Head of caudate nucleus (tissue), 42 donors: ENCODE data around the gene CYB5RL.
"Not testable (repeated sequence)": the region's sequence is repeated elsewhere in the genome, so short reads cannot be mapped to it uniquely, and the experiment has no call there.

Experiments used
- DNase-seq, 42 donors: peaks; one replicate each; pipeline versions ENCODE4 v3.0.0 to v3.0.0-alpha.2; 2020 to 2021; ENCODE audit warnings: mixed read lengths in 7 of 42
- intact Hi-C: fragments of 100-400 bp; cut with DNase I; formaldehyde crosslinking; loops from one replicate; pipeline ENCODE4 v1.15.0; 2022

Gene CYB5RL

DNA sequence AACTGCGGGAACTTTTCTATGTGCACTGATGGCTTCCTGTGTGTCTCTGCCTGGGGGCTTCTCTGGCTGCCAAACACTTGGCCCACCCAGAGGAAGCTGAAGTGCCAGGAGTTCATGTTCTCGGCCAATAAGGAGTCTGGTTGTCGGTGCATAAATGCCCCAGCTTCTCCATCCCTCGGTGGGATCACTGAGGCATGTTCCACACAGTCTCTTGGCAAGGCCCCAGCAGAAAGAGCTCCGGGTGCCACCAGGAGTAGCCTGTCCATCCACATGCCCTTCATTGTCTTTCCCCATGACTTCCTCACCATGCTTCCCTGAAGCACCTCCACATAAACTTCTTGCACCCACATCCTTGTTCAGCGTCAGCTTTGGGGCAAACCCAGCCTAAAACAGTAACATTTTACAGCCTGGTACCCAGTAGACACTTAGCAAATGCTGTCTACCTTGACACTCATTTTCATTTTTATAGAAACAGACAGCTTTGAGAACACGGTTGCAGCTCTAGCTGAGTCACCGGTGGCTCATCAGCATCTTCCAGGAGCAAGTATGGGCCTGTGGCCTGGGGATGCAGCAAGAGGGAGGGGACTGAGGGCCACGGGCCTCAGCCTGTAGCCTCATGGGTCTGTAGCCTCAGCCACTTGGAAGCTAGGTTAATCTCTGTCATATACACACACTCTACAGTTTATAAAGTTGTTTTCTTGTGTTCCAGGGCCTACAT lies 32.2 kb downstream of the CYB5RL start:
- peak in 35 of 42 donors; percentile 7 to 80 (median 43) for DNase-seq
- intact Hi-C loops, result no loop called here

DNA sequence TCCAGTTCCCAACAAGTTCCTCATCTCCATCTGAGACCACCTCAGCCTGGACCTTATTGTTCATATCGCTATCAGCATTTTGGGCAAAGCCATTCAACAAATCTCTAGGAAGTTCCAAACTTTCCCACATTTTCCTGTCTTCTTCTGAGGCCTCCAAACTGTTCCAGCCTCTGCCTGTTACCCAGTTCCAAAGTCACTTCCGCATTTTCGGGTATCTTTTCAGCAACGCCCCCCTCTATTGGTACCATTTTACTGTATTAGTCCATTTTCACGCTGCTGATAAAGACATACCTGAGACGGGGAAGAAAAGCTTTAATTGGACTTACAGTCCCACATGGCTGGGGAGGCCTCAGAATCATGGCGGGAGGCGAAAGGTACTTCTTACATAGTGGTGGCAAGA lies 33.5 kb downstream of the CYB5RL start:
- intact Hi-C loops, DNase-seq: not testable (repeated sequence)

DNA sequence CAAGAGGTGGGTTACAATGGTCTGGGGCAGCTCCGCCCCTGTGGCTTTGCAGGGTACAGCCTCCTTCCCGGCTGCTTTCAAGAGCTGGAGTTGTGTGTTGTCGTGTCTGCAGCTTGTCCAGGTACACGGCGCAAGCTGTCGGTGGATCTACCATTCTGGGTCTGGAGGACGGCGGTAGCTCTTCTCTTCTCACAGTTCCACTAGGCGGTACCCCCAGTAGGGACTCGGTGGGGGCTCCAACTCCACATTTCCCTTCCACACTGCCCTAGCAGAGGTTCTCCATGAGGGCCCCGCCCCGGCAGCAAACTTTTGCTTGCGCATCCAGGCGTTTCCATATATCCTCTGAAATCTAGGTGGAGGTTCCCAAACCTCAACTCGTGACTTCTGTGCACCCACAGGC lies 34.7 kb downstream of the CYB5RL start:
- intact Hi-C loops, result no loop called here
- no peak for DNase-seq

DNA sequence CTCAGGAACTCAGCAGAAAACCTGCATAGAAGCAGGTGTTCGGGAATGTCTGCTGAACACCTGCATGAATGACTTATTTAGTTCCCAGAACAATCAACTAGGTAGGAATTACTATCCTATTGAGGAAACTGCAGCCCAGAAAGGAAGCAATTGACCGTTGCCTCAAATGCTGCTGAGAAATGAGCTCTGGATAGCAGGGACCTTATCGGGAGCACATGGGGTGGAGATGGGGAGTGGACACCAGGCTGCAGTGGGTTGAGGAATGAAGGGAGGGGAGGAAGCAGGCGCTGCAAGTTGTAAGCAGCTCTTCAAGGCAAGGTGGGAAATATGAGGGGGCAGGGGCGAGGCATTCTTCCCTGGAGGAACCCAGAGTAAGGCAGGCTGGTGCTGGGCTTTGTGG lies 36.3 kb downstream of the CYB5RL start:
- intact Hi-C loops, result no loop called here
- DNase-seq, result no peak

DNA sequence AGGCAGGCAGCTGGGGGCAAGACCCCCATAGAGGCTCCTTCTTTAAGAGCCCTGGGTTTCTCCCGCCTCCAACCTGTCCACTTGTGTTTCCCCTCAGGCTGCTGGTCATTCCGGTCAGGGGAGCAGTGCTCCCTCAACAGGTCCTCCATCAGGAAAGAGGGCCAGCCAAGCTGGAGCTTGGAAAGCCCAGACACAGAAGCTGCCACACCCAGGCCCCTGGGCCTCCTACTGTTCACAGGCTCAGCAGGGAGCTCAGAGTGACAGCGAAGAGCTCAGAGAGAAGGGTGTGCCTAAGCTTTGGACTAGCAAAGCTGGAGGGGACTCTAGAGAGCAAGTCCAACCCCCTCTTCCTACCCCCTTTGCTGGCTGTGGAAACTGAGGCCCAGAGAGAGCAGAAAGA lies 36.8 kb downstream of the CYB5RL start:
- intact Hi-C loops, result no loop called here
- no peak for DNase-seq

DNA sequence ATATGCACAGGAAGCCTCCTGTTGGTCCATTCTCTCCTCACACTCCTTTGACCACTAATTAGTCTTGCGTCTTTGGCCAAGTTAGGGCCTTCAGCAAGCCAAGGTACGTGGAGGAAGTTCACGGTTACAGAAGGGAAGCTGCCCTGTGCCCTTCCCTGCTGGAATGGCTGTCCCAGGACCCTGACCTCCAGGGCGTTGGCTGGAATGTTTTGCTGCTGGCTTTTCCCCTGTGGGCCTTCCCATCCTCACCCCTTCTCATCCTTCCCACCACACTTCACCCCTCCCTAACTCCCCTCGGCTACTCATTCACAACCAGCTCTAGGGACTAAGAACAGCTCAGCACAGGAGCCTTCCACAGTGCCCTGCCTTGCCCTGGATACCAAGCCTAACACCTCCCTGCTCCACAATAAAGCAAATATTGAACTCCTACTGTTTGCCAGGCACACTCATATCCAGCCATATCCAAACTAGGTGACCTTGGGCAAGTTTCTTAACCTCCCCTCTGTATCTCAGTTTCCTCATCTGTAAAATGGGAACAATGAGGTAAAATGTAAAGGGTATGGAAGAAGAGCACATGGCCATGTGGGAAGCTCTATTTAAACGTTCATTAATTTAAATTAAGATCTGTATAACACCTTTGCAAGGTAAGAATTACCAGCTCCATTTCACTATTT lies 38.2 kb downstream of the CYB5RL start:
- DNase-seq, result no peak
- intact Hi-C loops, result no loop called here

DNA sequence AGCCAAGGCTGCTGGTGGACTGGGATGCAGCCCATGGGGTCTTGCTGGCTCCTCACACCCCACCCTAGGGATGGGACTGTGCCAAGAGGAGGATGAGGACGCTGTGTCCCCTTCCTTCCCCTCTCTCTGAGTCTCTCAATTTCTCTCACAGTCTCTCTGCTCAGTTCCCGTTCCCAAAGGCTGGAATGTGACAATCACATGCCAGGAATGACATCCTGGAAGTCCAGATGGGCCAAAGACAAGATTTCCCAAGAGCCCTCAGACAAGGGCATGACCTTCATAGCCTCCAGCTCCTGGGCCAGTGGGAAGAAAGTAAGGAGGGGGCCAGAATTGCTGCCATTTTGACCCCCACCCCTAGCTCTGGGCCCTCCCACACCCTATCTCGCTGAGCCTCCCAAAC lies 39.5 kb downstream of the CYB5RL start:
- intact Hi-C loops, result no loop called here
- DNase-seq, result no peak

DNA sequence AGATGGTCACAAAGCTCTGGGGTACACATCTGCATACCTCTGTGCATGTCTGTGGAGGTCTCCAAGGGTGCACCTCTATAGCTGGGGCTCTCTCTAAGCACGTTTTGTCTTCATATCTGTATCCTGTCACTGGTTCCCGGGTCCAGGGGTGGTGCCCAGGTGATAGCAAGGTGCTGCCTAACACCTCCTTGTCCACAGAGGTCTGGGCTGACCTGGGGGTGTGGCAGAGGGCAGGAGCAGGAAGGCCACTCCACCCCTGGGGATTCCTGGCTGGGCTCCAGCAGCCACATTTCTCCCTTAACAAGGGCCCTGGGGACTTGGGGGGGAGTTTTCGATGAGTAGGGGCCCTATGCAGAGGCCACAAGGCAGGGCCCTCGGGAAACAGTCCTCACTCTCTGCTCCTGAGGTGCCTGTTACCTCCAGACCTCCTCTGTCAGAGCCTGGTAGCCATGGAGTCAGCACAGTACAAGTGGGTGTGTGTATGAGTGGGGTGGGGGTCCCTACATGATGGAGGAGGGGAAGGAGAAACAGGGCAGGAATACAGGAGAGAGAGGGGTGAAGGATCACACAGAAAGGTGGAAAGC lies 40.0 kb downstream of the CYB5RL start:
- DNase-seq, result no peak
- intact Hi-C loops, result no loop called here

DNA sequence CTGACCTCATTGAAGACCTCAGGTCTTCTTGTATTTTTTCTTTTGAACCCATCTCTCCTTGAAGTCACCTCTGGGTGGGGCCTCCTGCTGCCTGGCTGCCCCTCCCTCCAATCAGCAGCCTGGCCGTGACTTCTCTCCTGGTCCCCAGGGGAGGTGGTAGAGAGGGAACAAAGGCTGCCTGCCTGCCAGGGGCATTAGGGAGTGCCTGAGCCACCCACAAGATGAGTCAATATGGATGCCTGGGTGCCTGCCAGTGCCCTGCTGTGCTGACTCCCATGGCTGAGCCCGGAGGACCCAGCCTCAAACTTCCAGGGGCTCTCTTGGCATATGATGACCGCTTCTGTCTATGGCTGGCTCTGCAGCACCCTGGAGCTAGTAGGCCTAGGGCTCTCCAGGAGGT lies 41.8 kb downstream of the CYB5RL start:
- intact Hi-C loops, result no loop called here
- DNase-seq, result no peak

DNA sequence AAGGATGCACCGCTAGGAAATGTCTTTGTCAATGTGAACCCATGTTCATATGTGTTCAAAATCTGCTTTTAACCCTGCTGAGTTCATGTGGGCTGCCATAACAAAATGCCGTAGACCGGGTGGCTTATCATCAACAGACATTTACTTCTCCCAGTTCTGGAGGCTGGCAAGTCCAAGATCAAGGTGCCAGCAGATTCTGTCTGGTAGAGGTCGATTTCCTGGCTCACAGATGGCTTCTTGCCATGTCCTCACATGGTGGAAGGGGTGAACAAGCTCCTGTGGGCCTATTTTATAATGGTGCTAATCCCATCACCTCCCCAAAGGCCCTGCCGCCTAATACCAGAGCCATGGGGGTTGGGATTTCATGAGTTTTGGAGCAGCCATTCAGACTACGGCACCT lies 42.4 kb downstream of the CYB5RL start:
- no peak for DNase-seq
- intact Hi-C loops, result no loop called here

DNA sequence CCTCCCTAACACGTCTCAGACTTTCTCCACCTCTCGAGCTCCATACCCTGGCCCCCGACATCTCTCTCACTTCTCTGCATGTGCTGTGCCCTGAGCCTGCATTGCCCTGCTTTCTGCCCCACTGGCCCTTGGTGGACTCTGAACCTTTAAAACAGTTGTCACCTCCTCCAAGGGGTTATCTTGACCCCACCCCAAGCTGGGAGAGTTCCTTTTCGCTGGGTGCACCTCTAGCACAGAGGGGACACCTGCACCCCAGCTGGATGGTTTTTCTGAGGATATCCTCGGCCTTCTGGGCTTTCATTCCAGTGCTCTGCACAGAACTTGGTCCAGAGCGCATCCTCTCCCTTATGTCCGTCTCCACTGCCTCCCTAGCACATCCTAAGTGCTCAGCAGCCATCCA lies 42.8 kb downstream of the CYB5RL start:
- no peak for DNase-seq
- intact Hi-C loops, result no loop called here

DNA sequence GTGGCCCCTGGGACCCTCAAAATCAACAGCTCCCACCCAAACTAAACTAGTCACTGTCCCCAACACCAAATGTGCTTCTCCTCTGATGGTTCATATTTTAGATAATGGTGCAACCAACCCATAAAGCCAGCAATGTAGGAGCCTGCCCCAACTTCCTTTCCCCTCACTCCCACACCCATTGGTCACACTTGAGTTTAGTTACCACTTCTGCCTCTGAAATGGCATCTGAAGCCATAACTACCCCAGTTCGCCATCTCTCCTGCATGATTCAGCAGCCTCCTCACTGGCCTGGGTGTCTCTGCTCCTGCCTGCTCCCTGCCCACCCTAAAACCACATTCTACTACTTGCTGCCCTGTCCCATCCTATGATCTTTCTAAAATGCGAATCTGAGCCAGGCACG lies 43.6 kb downstream of the CYB5RL start:
- DNase-seq, result no peak
- intact Hi-C loops, result no loop called here

DNA sequence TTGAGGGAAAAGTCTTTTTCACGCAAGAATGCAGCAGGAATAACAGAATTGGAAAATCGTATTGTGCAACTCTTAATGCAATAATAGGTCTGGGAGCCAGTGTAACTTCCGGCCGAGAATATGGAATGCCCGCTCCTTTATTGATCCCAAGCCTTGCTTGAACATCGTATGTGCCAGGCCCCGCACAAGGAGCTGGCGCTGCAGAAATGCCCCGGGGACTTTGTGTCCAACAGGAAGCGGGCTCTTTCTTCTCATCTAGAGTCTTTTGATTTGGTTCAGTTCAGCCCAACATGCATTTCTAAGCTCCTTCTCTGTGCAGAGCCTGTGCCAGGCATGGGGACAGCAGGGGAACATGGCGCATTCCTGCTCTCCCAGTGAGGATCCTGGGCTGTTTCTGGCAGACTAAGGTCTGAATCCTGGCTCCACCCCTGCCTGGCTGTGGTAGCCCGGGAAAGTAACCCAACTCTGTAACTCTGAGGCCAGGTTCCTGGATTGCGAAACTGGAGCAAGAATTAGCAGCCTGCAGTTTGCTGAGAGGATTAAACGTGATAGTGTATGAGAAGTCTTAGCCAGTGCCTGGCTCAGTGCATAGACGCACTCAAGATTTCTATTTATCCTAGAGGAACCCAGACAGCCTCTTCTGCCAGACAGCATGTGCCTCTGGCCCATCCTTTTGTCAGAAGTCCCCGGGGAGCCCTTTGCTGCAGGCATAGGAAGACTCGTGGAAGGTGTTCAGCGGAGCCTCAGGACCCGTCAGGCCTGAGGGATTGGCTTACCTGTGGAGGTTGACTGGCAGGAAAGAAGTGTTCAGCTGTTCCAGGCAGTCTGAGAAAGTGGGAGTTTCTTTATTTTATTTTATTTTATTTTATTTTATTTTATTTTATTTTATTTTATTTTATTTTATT lies 46.0 kb downstream of the CYB5RL start:
- DNase-seq, result peak in 3 of 42 donors; percentile 6 to 40 (median 16)
- intact Hi-C loops, result no loop called here

DNA sequence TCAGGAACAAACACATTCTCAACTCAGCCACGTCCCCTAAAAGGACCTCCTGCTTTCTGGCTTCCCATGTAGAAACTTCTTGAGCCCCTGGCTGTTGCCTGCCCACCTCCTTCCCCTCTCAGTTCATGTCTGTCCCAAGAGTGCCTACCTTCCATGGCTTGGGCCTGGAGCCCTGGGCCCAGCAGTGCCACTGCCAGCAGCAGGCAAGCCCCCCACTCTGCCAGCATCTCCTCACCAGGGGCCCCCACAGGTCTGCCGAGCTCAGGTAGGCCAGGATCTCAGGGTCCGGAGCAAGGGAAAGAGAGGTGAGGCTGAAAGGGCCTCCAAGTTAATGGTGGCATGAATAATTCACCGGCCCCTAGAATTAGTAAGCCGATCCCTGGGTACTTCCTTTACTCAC lies 47.1 kb downstream of the CYB5RL start, which contains the start of gene CDCP2:
TSS of gene CDCP2 (minus strand) at position 305 of the 400 bp plus-strand sequence. CDS start at position 227, 78 bp downstream.
- no peak for DNase-seq
- intact Hi-C loops, result no loop called here

DNA sequence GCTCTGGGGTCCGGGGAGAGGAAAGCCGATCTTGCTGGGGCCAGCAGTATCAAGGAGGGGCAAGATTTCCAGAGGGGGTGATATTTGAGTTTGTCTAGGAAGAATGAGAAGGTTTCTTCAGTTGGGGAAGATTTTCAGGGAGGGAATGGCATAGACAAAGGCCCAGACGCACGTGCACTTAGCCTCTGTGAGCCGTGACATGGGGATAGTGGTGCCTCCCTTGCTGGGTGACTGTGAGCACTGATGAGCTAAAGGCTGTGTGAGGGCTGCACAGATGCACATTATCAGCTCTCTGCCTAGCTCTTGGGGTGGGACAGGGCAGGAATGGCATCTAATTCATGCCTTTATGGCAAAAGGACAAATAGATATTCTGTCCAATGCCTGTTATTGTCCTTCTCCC lies 48.8 kb downstream of the CYB5RL start:
- DNase-seq, result no peak
- intact Hi-C loops, result no loop called here
